K562 (cell line): ENCODE measurements around the gene ZNF778. TPM values are rescaled to one million over a fixed set of nuclear protein-coding genes. Genes with fewer than 3 reads are reported as not detected.

Source experiments
- BCOR ChIP-seq: fragments of 450-650 bp; IDR thresholded peaks from 2 replicates; pipeline ENCODE4 v1.6.1; 2016
- CCNT2 ChIP-seq: IDR thresholded peaks from 2 replicates; pipeline ENCODE4 v1.6.1; 2011; ENCODE audit warnings: borderline replicate concordance, low read depth, mild to moderate bottlenecking, moderate library complexity, mixed read lengths, low read length; ENCODE audit not compliant: insufficient read length; ENCODE audit errors: extremely low read depth
- DNMT1 ChIP-seq: fragments of 450-650 bp; IDR thresholded peaks from 2 replicates; pipeline ENCODE4 v1.6.1; 2016; ENCODE audit warnings: antibody characterized with exemption, mild to moderate bottlenecking
- E2F6 ChIP-seq, 2 experiments: IDR thresholded peaks; 2 replicates each; pipeline ENCODE4 v1.6.1; 2011; ENCODE audit warnings: borderline replicate concordance in 1 of 2, control low read depth in 1 of 2, low read depth in 1 of 2, low read length in 1 of 2, mild to moderate bottlenecking in 1 of 2, mixed read lengths in 1 of 2, moderate library complexity in 1 of 2; ENCODE audit not compliant: insufficient read depth in 1 of 2, insufficient read length in 1 of 2, poor library complexity in 1 of 2, severe bottlenecking in 1 of 2; ENCODE audit errors: extremely low read depth in 1 of 2
- KLF10 ChIP-seq: fragments of 250-450 bp; sonication (Bioruptor Pico); IDR thresholded peaks from 2 replicates; pipeline ENCODE4 v1.6.1; 2021; ENCODE audit warnings: matching md5 sums
- NFRKB ChIP-seq: fragments of 450-650 bp; IDR thresholded peaks from 2 replicates; pipeline ENCODE4 v1.6.1; 2016; ENCODE audit warnings: low read depth
- PBX2 ChIP-seq, 2 experiments: IDR thresholded peaks in 1 of 2; conservative IDR thresholded peaks in 1 of 2; 2 replicates each; pipeline ENCODE4 v1.6.1; 2016; ENCODE audit warnings: low read depth in 2 of 2, mild to moderate bottlenecking in 1 of 2, missing compliant biosample characterization in 1 of 2, missing genetic modification characterization in 1 of 2, moderate library complexity in 1 of 2
- PTTG1 ChIP-seq: fragments of 450-650 bp; IDR thresholded peaks from 2 replicates; pipeline ENCODE4 v1.6.1; 2016; ENCODE audit warnings: low read depth, mild to moderate bottlenecking, missing genetic modification characterization, missing compliant biosample characterization
- SIRT6 ChIP-seq: IDR thresholded peaks from one replicate; pipeline ENCODE4 v1.6.1; 2012; ENCODE audit warnings: low read depth, mild to moderate bottlenecking, control low read depth, inconsistent platforms, low read length, moderate library complexity
- SP1 ChIP-seq: sonication (generic); formaldehyde crosslinking; IDR thresholded peaks from 2 replicates; pipeline ENCODE4 v1.8.1; 2022; ENCODE audit warnings: mild to moderate bottlenecking, missing genetic modification reagents
- SRSF1 ChIP-seq: fragments of 200-400 bp; formaldehyde crosslinking; IDR thresholded peaks from 2 replicates; pipeline ENCODE4 v1.6.1; 2017; ENCODE audit warnings: mild to moderate bottlenecking, low read depth, low read length, moderate library complexity
- STAG1 ChIP-seq: sonication (generic); formaldehyde crosslinking; IDR thresholded peaks from 2 replicates; pipeline ENCODE4 v1.5.0; 2020; ENCODE audit warnings: missing genetic modification reagents, borderline replicate concordance
- ZNF121 ChIP-seq: sonication (generic); formaldehyde crosslinking; conservative IDR thresholded peaks from 2 replicates; pipeline ENCODE4 v1.8.0; 2022; ENCODE audit warnings: missing genetic modification reagents
- ZNF407 ChIP-seq: fragments of 450-650 bp; IDR thresholded peaks from 2 replicates; pipeline ENCODE4 v1.6.1; 2016; ENCODE audit warnings: low read depth
- polyA plus RNA-seq, 8 experiments: library from polyadenylated mRNA; depleted of rRNA in 4 of 8; stranded (reverse) in 5 of 8; unstranded in 3 of 8; fragments of >200 nt; fragmentation: Nextera tagmentation in 2 of 8; fragmentation: Illumina TruSeq in 1 of 8; extraction: Ambion mirVana in 2 of 8; extraction: Trizol in 1 of 8; gene quantifications; 2 replicates each; pipeline versions ENCODE4 v1.2.1 to v1.2.3, GENCODE V29; 2011 to 2014; ENCODE audit warnings: inconsistent platforms in 1 of 8, missing spikeins in 1 of 8
- total RNA-seq, 7 experiments: library from RNA; depleted of rRNA in 6 of 7; stranded (reverse); fragments of >200 nt in 6 of 7; fragmentation: Illumina TruSeq in 2 of 7; extraction: Trizol in 2 of 7; gene quantifications; 2 replicates each; pipeline versions ENCODE4 v1.2.1 to v1.2.3, GENCODE V29; 2011 to 2021; ENCODE audit warnings: low replicate concordance in 1 of 7

ZNF778 gene
- total and polyA plus RNA-seq, 9 of the 15 experiments (the other 6 are each of a cell fraction or from before 2014, with no cell fraction given): 0.70 to 60.6 (median 7.5) TPM

- TF ChIP-seq ZNF407: no peak
- peak; percentile 83 for TF ChIP-seq CCNT2
- TF ChIP-seq DNMT1: no peak
- TF ChIP-seq E2F6 (IDR thresholded peaks at IDR 0.05; ENCODE audit: borderline replicate concordance in 1 of 2, extremely low read depth in 1 of 2, insufficient read depth in 1 of 2, insufficient read length in 1 of 2, low read depth in 1 of 2, low read length in 1 of 2, poor library complexity in 1 of 2, severe bottlenecking in 1 of 2): peak; percentile 47 to 78
- peak; percentile 85 for TF ChIP-seq SP1 (CRISPR knock-in tag)
- no peak for TF ChIP-seq SRSF1
- no peak for TF ChIP-seq SIRT6
- TF ChIP-seq NFRKB: no peak
- peak; percentile 98 for TF ChIP-seq PBX2 (CRISPR knock-in tag; IDR thresholded peaks at IDR 0.05; ENCODE audit: low read depth)
- TF ChIP-seq PBX2 (tag; conservative IDR thresholded peaks at IDR 0.05; ENCODE audit: low read depth): peak; percentile 91
- TF ChIP-seq STAG1 (CRISPR knock-in tag): no peak
- TF ChIP-seq KLF10 (CRISPR knock-in tag): no peak
- TF ChIP-seq PTTG1 (tag): no peak
- no peak for TF ChIP-seq ZNF121
- TF ChIP-seq BCOR: no peak
These were observed 46.0 kb upstream of the ZNF778 start, which contains the start of gene CDH15 (continued) for GRCh38 chr16:89171216-89172170.
